Natural killer cell (primary cell): Measurements from ENCODE around the gene GAS2. TPM values are rescaled to one million over a fixed set of nuclear protein-coding genes. Genes with fewer than 3 reads are reported as not detected.

Experiments used
- ATAC-seq, 3 donors: fragments of 150-1000 bp in 2 of 3; fragments of 200-7000 bp in 1 of 3; cut with Tn5 transposase; 1 replicate in 1 of 3; 2 replicates in 2 of 3; pipeline ENCODE4 v1.10.0; 2021; ENCODE audit warnings: mild to moderate bottlenecking in 2 of 3, moderate library complexity in 2 of 3
- DNase-seq, 2 donors: peaks; one replicate each; pipeline versions ENCODE4 v3.0.0 to v3.0.0-alpha.2; 2013 to 2021; ENCODE audit warnings: mixed read lengths in 1 of 2
- H3K27ac ChIP-seq: one replicate; pipeline ENCODE4 v1.5.1; 2013; ENCODE audit warnings: mild to moderate bottlenecking, low read length
- H3K27me3 ChIP-seq: one replicate; pipeline ENCODE4 v1.6.1; 2013; ENCODE audit warnings: low read length; ENCODE audit not compliant: control insufficient read depth, insufficient read depth
- H3K36me3 ChIP-seq: one replicate; pipeline ENCODE4 v1.6.1; 2013; ENCODE audit warnings: low read length; ENCODE audit not compliant: control insufficient read depth, insufficient read depth
- H3K4me1 ChIP-seq: one replicate; pipeline ENCODE4 v1.6.1; 2013; ENCODE audit warnings: low read length; ENCODE audit not compliant: control insufficient read depth, insufficient read depth
- H3K4me3 ChIP-seq: one replicate; pipeline ENCODE4 v1.5.1; 2013; ENCODE audit warnings: low read length
- H3K9me3 ChIP-seq: one replicate; pipeline ENCODE4 v1.6.1; 2013; ENCODE audit warnings: low read length; ENCODE audit not compliant: control insufficient read depth, insufficient read depth
- H3K27ac Mint-ChIP-seq, 2 donors: one replicate each; pipeline ENCODE4 v1.8.0; 2022; ENCODE audit warnings: mild to moderate bottlenecking in 2 of 2, mixed read lengths in 2 of 2, moderate library complexity in 1 of 2
- H3K27me3 Mint-ChIP-seq, 2 donors: one replicate each; pipeline ENCODE4 v1.8.0; 2022; ENCODE audit warnings: low read depth in 2 of 2, mixed read lengths in 2 of 2
- H3K36me3 Mint-ChIP-seq: one replicate; pipeline ENCODE4 v1.8.0; 2022; ENCODE audit warnings: mixed read lengths
- H3K4me1 Mint-ChIP-seq, 2 donors: one replicate each; pipeline ENCODE4 v1.8.0; 2022; ENCODE audit warnings: mixed read lengths in 2 of 2
- H3K4me3 Mint-ChIP-seq: one replicate; pipeline ENCODE4 v1.8.0; 2022; ENCODE audit warnings: mild to moderate bottlenecking, moderate library complexity, mixed read lengths
- H3K9me3 Mint-ChIP-seq, 2 donors: one replicate each; pipeline ENCODE4 v1.8.0; 2022; ENCODE audit warnings: mixed read lengths in 2 of 2
- CTCF ChIP-seq: fragments of 200-600 bp; IDR thresholded peaks from one replicate; pipeline ENCODE4 v1.8.0; 2022; ENCODE audit warnings: antibody characterized with exemption
- WGBS: methylation state at CpG from one replicate; pipeline ENCODE4 v1.1.7; 2013; ENCODE audit warnings: missing lambda C conversion rate; ENCODE audit not compliant: insufficient coverage; 5-methylcytosine and 5-hydroxymethylcytosine counted together
- intact Hi-C: fragments of 100-400 bp; cut with micrococcal nuclease; formaldehyde crosslinking; loops from one replicate; pipeline ENCODE4 v1.14.2; 2022
- total RNA-seq, 4 donors: library from RNA; stranded (reverse); fragments of 120-200 nt in 1 of 4; gene quantifications; one replicate each; pipeline versions ENCODE4 v1.2.3 to v1.2.4, GENCODE V29; 2013 to 2022

Gene GAS2
- total RNA-seq, 3 donors from 2014 or later (not counting 1 experiment from before 2014, with no cell fraction given) = 2.0 to 3.5 (median 2.5) TPM

GRCh38 chr11:22809893-22810292 lies 143.5 kb downstream of the GAS2 start:
- Histone ChIP-seq H3K27me3 (no peaks in the 10 kb centered on the region), H3K4me1 (no peaks in the 10 kb centered on the region), H3K27ac (no peak overlapping the region), H3K36me3 (no peaks in the 10 kb centered on the region), H3K4me3 (no peak overlapping the region), H3K9me3 (no peaks in the 10 kb centered on the region)
- ATAC-seq (no peak), DNase-seq (no peak)
- intact Hi-C loops = no loop called here
- WGBS = 96% methylated on average over 2 of the region's 3 CpGs
- Mint-ChIP-seq H3K27me3 (no peaks in the 10 kb centered on the region), H3K4me3 (no peak overlapping the region), H3K27ac (no peak overlapping the region), H3K4me1 (no peaks in the 10 kb centered on the region), H3K36me3 (peaks cover 6% of the 10 kb centered on the region), H3K9me3 (peaks cover 0 to 3% of the 10 kb centered on the region in 2 donors)
- TF ChIP-seq CTCF = no peak

GRCh38 chr11:22822203-22822602 lies 155.8 kb downstream of the GAS2 start:
- H3K4me3 ChIP-seq = no peak overlapping the region
- ATAC-seq (no peak), DNase-seq (no peak)
- H3K4me1 Mint-ChIP-seq = no peaks in the 10 kb centered on the region
- no peak overlapping the region for H3K27ac Mint-ChIP-seq
- H3K27me3 Mint-ChIP-seq = no peaks in the 10 kb centered on the region
- no peak overlapping the region for H3K27ac ChIP-seq
- TF ChIP-seq CTCF = no peak
- H3K36me3 ChIP-seq = peaks cover 50% of the 10 kb centered on the region
- intact Hi-C loops = no loop called here
- no peaks in the 10 kb centered on the region for H3K9me3 Mint-ChIP-seq
- no peaks in the 10 kb centered on the region for H3K9me3 ChIP-seq
- no peaks in the 10 kb centered on the region for H3K4me1 ChIP-seq
- H3K4me3 Mint-ChIP-seq = no peak overlapping the region
- H3K36me3 Mint-ChIP-seq = peaks cover 15% of the 10 kb centered on the region
- 100% methylated on average over 2 of the region's 2 CpGs for WGBS
- no peaks in the 10 kb centered on the region for H3K27me3 ChIP-seq

GRCh38 chr11:22828373-22828772 lies 162.0 kb downstream of the GAS2 start:
- H3K27ac Mint-ChIP-seq = peak overlapping the region; percentile 79 to 87
- no peaks in the 10 kb centered on the region for H3K36me3 Mint-ChIP-seq
- Histone ChIP-seq H3K27ac (no peak overlapping the region), H3K36me3 (peaks cover 19% of the 10 kb centered on the region), H3K27me3 (no peaks in the 10 kb centered on the region), H3K4me1 (peaks cover 3% of the 10 kb centered on the region), H3K4me3 (no peak overlapping the region), H3K9me3 (no peaks in the 10 kb centered on the region)
- WGBS = 42% methylated on average over 5 of the region's 6 CpGs
- DNase-seq (no peak), ATAC-seq (no peak)
- H3K4me3 Mint-ChIP-seq = peak overlapping the region; percentile 91
- TF ChIP-seq CTCF = no peak
- H3K4me1 Mint-ChIP-seq = peaks cover 15 to 19% of the 10 kb centered on the region in 2 donors
- intact Hi-C loops = loop anchor here (2.0 kb wide), 1 partner anchor 204 kb away; the partner anchor contains the start of gene FANCF
- H3K9me3 Mint-ChIP-seq = no peaks in the 10 kb centered on the region
- H3K27me3 Mint-ChIP-seq = no peaks in the 10 kb centered on the region
